IPS DF 4.7 (cell line): Measurements from ENCODE around the gene CFHR5.
"Not testable (repeated sequence)": the region's sequence is repeated elsewhere in the genome, so short reads cannot be mapped to it uniquely, and the experiment has no call there.

Experiments used
- DNase-seq: peaks from one replicate; pipeline ENCODE4 v3.0.0-alpha.2; 2013; ENCODE audit warnings: low spot score; ENCODE audit errors: extremely low read depth

CFHR5 gene

DNA sequence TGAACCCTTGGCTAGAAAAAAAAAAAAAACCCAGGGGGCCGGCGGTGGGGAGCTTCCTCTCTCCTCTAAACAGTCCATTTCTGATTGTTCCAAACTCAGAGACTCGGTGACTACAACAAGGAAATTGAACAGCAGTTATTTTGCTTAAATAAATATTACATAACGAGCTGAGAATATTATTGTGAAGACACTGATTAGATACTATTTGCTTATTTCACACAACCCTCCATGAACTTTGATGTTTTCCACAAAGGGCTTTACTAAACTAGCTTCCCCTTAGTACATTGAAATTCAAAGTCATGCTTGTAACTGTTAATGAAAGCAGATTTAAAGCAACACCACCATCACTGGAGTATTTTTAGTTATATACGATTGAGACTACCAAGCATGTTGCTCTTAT, at the start of gene CFHR5:
Gene CFHR5, plus strand, starts transcription at position 279 of the 400 bp plus-strand sequence. Its CDS starts 109 bp downstream, at position 388.
- DNase-seq, result no peak

- DNase-seq, result not testable (repeated sequence)
Observed at GRCh38 chr1:196932853-196933252, 44.5 kb upstream of the CFHR5 start.

GRCh38 chr1:196933531-196934189, 43.7 kb upstream of the CFHR5 start:
- no peak for DNase-seq

- DNase-seq, result not testable (repeated sequence)
Observed at GRCh38 chr1:196941474-196941873, 35.9 kb upstream of the CFHR5 start.

DNA sequence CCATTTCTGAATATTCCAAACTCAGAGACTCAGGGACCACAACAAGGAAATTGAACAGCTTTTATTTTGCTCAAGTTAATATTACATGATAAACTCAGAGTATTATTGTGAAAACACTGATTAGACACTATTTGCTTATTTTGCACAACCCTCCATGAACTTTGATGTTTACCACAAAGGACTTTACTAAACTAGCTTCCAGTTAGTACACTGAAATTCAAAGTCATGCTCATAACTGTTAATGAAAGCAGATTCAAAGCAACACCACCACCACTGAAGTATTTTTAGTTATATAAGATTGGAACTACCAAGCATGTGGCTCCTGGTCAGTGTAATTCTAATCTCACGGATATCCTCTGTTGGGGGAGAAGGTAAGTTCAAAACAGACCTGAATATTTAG, 33.8 kb upstream of the CFHR5 start, which contains the start of gene CFHR2:
Gene CFHR2, plus strand, starts transcription at position 171 of the 400 bp plus-strand sequence. Its CDS starts 143 bp downstream, at position 314.
- DNase-seq, result not testable (repeated sequence)

- DNase-seq, result no peak
Observed at GRCh38 chr1:196951711-196952394, 25.5 kb upstream of the CFHR5 start.

DNA sequence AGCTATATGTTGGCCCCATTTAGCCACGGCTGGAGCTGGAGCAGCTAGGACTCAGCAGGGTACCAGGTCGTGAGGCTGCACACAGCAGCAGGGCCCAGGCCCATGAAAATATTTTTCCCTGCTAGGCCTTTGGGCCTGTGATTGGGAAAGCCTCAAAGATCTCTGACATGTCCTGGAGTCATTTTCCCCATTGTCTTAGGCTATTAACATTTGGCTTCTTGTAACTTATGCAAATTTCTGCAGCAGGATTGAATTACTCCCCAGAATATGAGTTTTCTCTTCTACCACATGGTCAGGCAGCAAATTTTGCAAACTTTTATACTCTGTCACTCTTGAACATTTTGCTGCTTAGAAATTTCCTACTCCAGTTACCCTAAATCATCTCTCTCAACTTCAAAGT, 22.6 kb upstream of the CFHR5 start:
- no peak for DNase-seq

DNA sequence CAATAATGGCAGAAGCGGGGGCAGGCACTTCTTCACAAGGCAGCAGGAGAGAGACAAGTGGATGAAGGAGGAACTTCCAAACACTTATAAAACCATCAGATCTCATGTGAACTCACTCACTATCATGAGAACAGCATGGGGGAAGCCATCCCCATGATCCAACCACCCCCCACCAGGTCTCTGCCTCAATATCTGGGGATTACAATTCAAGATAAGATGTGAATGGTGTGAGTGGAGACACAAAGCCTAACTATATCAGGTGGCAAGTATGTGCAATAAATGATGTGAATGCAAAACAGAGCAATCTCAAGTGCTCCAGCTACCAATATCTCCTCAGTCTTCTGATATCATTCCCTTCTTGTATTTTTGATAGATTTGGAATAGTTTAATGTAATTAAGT, 21.4 kb upstream of the CFHR5 start:
- no peak for DNase-seq

GRCh38 chr1:196960854-196961253, 16.5 kb upstream of the CFHR5 start:
- no peak for DNase-seq

GRCh38 chr1:196970182-196970581, 7.2 kb upstream of the CFHR5 start:
- DNase-seq, result no peak

DNA sequence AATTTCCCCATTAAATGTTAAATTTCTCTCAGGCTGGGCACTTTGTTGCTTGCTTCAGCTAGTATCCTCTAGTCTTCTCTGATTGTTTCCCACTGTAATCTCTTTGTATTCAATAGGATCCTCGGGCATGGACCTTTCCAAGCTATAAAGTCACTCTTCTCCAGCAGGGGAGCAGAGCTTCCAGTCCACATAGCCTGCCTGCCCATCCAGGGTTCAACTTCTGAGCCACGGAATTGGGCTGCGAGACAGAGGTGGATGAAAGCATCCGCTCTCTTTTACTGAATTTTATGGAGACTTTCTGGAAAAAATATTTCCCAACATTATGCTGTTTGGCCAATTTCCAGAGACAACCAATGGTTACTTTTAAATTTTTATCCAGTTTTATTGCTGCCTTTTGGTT, 1.1 kb upstream of the CFHR5 start:
- DNase-seq, result no peak

DNA sequence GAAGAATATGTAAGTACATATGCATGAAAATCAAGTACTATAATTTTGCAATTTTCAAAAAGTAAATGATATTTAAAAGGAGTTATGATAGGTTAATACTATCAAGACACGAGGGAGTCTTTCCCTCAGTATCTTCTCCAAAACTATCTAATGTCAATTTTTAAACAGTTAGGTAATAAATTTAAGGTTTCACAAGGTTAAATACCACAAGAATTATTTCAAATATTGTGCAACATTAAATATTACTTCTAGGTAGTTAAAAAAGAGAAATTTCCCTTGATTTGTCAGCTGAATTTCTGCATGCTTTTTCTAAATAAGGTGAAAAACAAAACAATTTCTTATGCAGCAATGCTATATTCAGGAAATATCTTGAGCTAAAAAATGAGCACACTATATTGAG, 3.5 kb downstream of the CFHR5 start:
- no peak for DNase-seq

DNA sequence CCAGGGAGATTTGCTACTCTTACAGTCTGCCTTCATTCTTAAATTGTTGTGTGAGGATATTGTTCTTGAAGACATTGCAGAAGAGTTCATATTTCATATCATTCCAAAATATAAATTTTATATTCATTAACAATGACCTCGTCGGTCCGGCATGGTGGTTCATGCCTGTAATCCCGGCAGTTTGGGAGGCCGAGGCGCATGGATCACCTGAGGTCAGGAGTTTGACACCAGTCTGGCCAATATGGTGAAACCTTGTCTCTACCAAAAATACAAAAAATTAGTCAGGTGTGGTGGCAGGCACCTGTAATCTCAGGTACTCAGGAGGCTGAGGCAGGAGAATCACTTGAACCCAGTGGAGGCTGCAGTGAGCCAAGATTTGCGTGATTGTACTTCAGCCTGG, 4.9 kb downstream of the CFHR5 start:
- DNase-seq, result not testable (repeated sequence)

DNA sequence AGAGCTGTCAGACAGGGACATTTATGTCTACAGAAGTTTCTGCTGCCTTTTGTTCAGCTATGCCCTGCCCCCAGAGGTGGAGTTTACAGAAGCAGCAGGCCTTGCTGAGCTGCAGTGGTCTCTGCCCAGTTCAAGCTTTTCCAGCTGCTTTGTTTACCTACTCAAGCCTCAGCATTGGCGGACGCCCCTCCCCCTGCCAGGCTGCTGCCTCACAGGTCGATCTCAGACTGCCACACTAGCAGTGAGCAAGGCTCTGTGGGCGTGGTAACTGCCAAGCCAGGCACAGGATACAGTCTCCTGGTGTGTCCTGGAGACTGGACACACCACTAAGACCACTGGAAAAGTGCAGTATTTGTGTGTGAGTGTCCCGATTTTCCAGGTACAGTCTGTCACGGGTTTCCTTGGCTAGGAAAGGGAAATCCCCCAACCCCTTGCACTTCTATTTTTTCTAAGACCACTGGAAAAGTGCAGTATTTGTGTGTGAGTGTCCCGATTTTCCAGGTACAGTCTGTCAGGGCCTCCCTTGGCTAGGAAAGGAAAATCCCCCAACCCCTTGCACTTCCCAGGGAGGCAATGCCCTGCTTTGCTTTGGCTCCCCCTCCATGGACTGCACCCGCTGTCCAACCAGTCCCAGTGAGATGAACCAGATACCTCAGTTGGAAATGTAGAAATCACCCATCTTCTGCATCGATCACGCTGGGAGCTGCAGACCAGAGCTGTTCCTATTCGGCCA, 14.7 kb downstream of the CFHR5 start:
- DNase-seq, result peak; percentile 58

DNA sequence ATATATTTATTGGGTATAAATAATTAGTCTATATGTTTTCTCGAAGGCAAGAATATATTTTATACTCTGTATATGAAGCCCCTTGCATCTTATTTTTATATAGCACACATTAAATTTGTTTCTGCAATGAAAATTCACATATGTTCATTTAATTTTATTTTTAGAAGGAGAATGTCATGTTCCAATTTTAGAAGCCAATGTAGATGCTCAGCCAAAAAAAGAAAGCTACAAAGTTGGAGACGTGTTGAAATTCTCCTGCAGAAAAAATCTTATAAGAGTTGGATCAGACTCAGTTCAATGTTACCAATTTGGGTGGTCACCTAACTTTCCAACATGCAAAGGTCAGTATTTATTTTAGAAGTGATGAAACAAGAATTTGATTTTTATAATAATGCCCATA, 16.6 kb downstream of the CFHR5 start:
- DNase-seq, result no peak

- DNase-seq, result no peak
Observed at GRCh38 chr1:196997423-196997822, 20.1 kb downstream of the CFHR5 start.

DNA sequence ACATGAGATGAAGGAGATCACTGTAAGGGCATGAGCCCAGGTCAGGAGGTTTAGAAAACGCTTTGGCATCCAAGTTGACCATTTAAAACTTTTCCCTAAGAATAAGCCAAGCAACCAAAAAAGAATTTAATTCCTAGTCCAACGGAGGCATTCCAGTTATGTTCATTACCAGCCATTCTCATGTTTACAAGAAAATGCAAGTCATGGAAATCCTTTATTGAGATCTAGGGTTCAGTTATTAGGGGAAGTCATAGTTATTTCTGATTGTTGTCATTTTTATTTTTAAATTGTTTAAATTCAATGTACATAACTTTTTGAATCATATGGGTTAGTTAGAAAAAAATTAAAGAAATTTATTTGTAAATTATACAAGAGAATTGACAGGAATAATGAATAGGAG, 24.5 kb downstream of the CFHR5 start:
- no peak for DNase-seq

DNA sequence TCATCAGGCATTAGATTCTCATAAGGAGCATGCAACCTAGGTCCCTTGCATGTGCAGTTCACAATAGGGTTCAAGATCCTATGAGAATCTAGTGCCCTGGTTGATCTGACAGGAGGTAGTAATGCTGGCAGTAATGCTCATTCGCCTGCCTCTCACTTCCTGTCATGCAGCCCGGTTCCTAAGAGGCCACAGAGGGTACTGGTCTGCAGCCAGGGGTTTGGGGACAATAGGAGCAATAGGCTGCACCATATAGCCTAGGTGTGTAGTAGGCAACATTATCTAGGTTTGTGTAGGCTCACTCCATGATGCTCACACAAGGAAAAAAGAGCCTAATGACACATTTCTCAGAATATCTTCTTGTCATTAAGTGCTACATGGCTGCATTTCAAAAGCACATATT, 25.8 kb downstream of the CFHR5 start:
- no peak for DNase-seq

GRCh38 chr1:197008861-197009260, 31.5 kb downstream of the CFHR5 start:
- DNase-seq, result no peak

DNA sequence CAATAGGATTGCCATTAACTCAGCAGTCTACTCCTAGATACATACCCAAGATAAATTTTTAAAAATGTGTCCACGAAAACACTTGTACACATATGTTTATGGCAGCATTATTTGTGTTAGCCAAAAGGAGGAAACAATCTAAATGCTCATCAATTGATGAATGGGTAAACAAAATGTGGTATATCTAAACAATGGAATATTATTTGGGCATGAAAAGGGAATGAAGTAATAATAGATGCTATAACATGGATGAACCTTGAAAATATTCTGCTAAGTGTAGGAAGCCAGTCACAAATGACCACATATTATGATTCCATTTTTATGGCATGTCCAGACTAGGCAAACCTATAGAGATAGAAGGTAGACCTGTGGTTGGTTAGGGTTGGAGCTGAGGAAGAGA, 34.3 kb downstream of the CFHR5 start:
- DNase-seq, result no peak

DNA sequence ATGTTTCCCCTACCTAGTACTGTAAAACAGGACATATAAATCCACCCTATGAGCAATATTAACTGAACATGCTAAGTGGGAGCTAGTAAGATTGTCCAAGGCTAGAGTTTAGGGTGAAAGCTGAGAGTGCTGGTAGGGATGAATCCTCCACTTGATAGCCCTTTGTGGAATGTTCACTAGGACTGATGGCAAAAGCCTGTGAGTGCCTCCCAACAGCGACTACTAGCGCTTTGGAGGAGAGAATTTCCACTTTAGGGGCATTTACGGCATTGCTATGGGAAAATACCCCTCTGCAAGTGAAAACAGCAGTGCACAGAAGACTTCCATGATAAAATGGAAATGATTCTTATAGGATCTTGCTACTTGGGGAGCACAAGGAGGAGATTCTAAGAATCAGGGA, 35.9 kb downstream of the CFHR5 start:
- no peak for DNase-seq

DNA sequence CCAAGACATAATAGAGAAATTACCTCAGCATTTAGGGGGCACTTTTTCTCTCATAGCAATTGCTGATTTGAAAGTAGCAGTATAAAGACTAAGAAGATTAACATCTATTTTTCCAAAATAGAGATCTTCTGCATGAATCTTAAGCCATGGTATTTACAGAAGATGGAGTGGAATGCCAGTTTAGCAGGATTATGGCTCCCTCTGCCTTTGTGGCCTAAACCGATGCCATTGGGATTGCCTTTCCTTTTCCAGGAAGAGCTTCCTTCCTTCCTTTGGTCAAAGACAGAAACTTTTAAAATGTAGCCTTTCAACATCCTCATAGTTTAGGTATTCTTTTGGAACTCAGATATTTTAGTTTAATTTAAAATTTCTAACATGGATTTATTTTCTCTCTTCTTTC, 39.4 kb downstream of the CFHR5 start:
- no peak for DNase-seq
